ENCODE results near the gene SMPDL3A.
A peak's percentile ranks its signal among the peaks of the same experiment; 100 is the strongest.

Gene SMPDL3A

GRCh38 chr6:122798099-122798641 is 9.1 kb downstream of the SMPDL3A start:
- Histone ChIP-seq H3K4me3 (ENCODE audit: insufficient read depth in 1 of 2, low read depth in 1 of 2, low read length in 2 of 2) (peak overlapping the region in 1 of 2 experiments; percentile 30), H2AFZ (ENCODE audit: low read depth, low read length) (no peak overlapping the region), H3K4me1 (ENCODE audit: control insufficient read depth, insufficient read depth, low read depth, low read length) (peaks cover 8% of the 10 kb centered on the region), H3K23ac (ENCODE audit: low read length in 2 of 2) (no peak overlapping the region), H3K9ac (ENCODE audit: low read length) (no peak overlapping the region), H3K14ac (ENCODE audit: low read length in 2 of 2) (no peak overlapping the region), H3K27ac (ENCODE audit: low read length, poor library complexity, severe bottlenecking) (peak overlapping the region; percentile 53), H3K4ac (ENCODE audit: low read depth in 1 of 2, low read length in 2 of 2) (no peak overlapping the region), H3K27me3 (ENCODE audit: control insufficient read depth in 1 of 2, insufficient read depth in 1 of 2, low read length in 2 of 2) (no peaks in the 10 kb centered on the region), H2BK15ac (ENCODE audit: low read depth, poor library complexity, severe bottlenecking) (no peak overlapping the region), H3K4me2 (ENCODE audit: low read length, poor library complexity, severe bottlenecking) (peak overlapping the region; percentile 18), H3K9me3 (ENCODE audit: control insufficient read depth, low read length) (no peaks in the 10 kb centered on the region), H2AK5ac (ENCODE audit: low read length, severe bottlenecking) (no peak overlapping the region), H3K79me1 (replicated peaks; ENCODE audit: low read length, poor library complexity, severe bottlenecking) (peaks cover 6% of the 10 kb centered on the region), H3K18ac (ENCODE audit: low read depth in 1 of 2, low read length in 2 of 2) (peak overlapping the region in 1 of 2 experiments; percentile 5), H2BK120ac (ENCODE audit: low read depth, low read length) (no peak overlapping the region), H2BK12ac (ENCODE audit: low read length in 2 of 2) (peak overlapping the region in 1 of 2 experiments; percentile 61), H3K36me3 (ENCODE audit: control insufficient read depth in 1 of 2, insufficient read depth in 2 of 2, low read depth in 1 of 2, low read length in 2 of 2) (peaks cover 0 to 3% of the 10 kb centered on the region in 2 experiments), H4K8ac (ENCODE audit: low read length) (peak overlapping the region; percentile 63), H2BK5ac (ENCODE audit: low read depth, low read length, poor library complexity, severe bottlenecking) (no peak overlapping the region), H4K91ac (ENCODE audit: low read length) (no peak overlapping the region)
- DNase-seq: peak; percentile 71
- WGBS: 26% methylated on average over 5 of the region's 6 CpGs

- Histone ChIP-seq H2AK5ac (ENCODE audit: low read length, severe bottlenecking) (peak overlapping the region; percentile 89), H3K27me3 (ENCODE audit: control insufficient read depth in 1 of 2, insufficient read depth in 1 of 2, low read length in 2 of 2) (no peaks in the 10 kb centered on the region), H3K18ac (ENCODE audit: low read depth in 1 of 2, low read length in 2 of 2) (peak overlapping the region in 1 of 2 experiments; percentile 52), H2BK5ac (ENCODE audit: low read depth, low read length, poor library complexity, severe bottlenecking) (no peak overlapping the region), H4K8ac (ENCODE audit: low read length) (no peak overlapping the region), H3K36me3 (ENCODE audit: control insufficient read depth in 1 of 2, insufficient read depth in 2 of 2, low read depth in 1 of 2, low read length in 2 of 2) (peaks cover 0 to 3% of the 10 kb centered on the region in 2 experiments), H3K79me1 (replicated peaks; ENCODE audit: low read length, poor library complexity, severe bottlenecking) (peaks cover 6% of the 10 kb centered on the region), H3K23ac (ENCODE audit: low read length in 2 of 2) (no peak overlapping the region), H3K27ac (ENCODE audit: low read length, poor library complexity, severe bottlenecking) (peak overlapping the region; percentile 23), H4K91ac (ENCODE audit: low read length) (no peak overlapping the region), H3K9me3 (ENCODE audit: control insufficient read depth, low read length) (no peaks in the 10 kb centered on the region), H2BK12ac (ENCODE audit: low read length in 2 of 2) (peak overlapping the region in 1 of 2 experiments; percentile 39), H3K9ac (ENCODE audit: low read length) (no peak overlapping the region), H3K4ac (ENCODE audit: low read depth in 1 of 2, low read length in 2 of 2) (peak overlapping the region in 1 of 2 experiments; percentile 79), H3K4me1 (ENCODE audit: control insufficient read depth, insufficient read depth, low read depth, low read length) (peaks cover 8% of the 10 kb centered on the region), H2BK120ac (ENCODE audit: low read depth, low read length) (no peak overlapping the region), H3K14ac (ENCODE audit: low read length in 2 of 2) (peak overlapping the region in 1 of 2 experiments; percentile 55), H2AFZ (ENCODE audit: low read depth, low read length) (no peak overlapping the region), H3K4me2 (ENCODE audit: low read length, poor library complexity, severe bottlenecking) (no peak overlapping the region), H3K4me3 (ENCODE audit: insufficient read depth in 1 of 2, low read depth in 1 of 2, low read length in 2 of 2) (no peak overlapping the region), H2BK15ac (ENCODE audit: low read depth, poor library complexity, severe bottlenecking) (no peak overlapping the region)
- WGBS: 88% methylated on average over 3 of the region's 4 CpGs
- DNase-seq: no peak
Observed at GRCh38 chr6:122799140-122799745, 10.2 kb downstream of the SMPDL3A start.

GRCh38 chr6:122799916-122800686 is 11.0 kb downstream of the SMPDL3A start:
- no peak overlapping the region for H3K9ac ChIP-seq (ENCODE audit: low read length)
- H4K8ac ChIP-seq (ENCODE audit: low read length): no peak overlapping the region
- H3K4me1 ChIP-seq (ENCODE audit: control insufficient read depth, insufficient read depth, low read depth, low read length): peaks cover 8% of the 10 kb centered on the region
- H3K4ac ChIP-seq (ENCODE audit: low read depth in 1 of 2, low read length in 2 of 2): peak overlapping the region in 1 of 2 experiments; percentile 32
- H3K4me2 ChIP-seq (ENCODE audit: low read length, poor library complexity, severe bottlenecking): no peak overlapping the region
- no peaks in the 10 kb centered on the region for H3K9me3 ChIP-seq (ENCODE audit: control insufficient read depth, low read length)
- no peak overlapping the region for H3K23ac ChIP-seq (ENCODE audit: low read length in 2 of 2)
- H3K27me3 ChIP-seq (ENCODE audit: control insufficient read depth in 1 of 2, insufficient read depth in 1 of 2, low read length in 2 of 2): no peaks in the 10 kb centered on the region
- H3K4me3 ChIP-seq (ENCODE audit: insufficient read depth in 1 of 2, low read depth in 1 of 2, low read length in 2 of 2): no peak overlapping the region
- WGBS: 70% methylated on average over 4 of the region's 5 CpGs
- no peak overlapping the region for H4K91ac ChIP-seq (ENCODE audit: low read length)
- H2BK15ac ChIP-seq (ENCODE audit: low read depth, poor library complexity, severe bottlenecking): no peak overlapping the region
- H2AK5ac ChIP-seq (ENCODE audit: low read length, severe bottlenecking): peak overlapping the region; percentile 4
- H3K79me1 ChIP-seq (replicated peaks; ENCODE audit: low read length, poor library complexity, severe bottlenecking): peaks cover 5% of the 10 kb centered on the region
- H2BK120ac ChIP-seq (ENCODE audit: low read depth, low read length): no peak overlapping the region
- peak overlapping the region in 1 of 2 experiments; percentile 44 for H3K14ac ChIP-seq (ENCODE audit: low read length in 2 of 2)
- H2BK12ac ChIP-seq (ENCODE audit: low read length in 2 of 2): peak overlapping the region in 1 of 2 experiments; percentile 51
- peak overlapping the region; percentile 28 to 69 for H3K18ac ChIP-seq (ENCODE audit: low read depth in 1 of 2, low read length in 2 of 2)
- no peak overlapping the region for H2BK5ac ChIP-seq (ENCODE audit: low read depth, low read length, poor library complexity, severe bottlenecking)
- DNase-seq: peak; percentile 43
- H3K27ac ChIP-seq (ENCODE audit: low read length, poor library complexity, severe bottlenecking): no peak overlapping the region
- H2AFZ ChIP-seq (ENCODE audit: low read depth, low read length): no peak overlapping the region
- H3K36me3 ChIP-seq (ENCODE audit: control insufficient read depth in 1 of 2, insufficient read depth in 2 of 2, low read depth in 1 of 2, low read length in 2 of 2): peaks cover 2 to 3% of the 10 kb centered on the region in 2 experiments

- H4K8ac ChIP-seq (ENCODE audit: low read length): no peak overlapping the region
- H3K4me2 ChIP-seq (ENCODE audit: low read length, poor library complexity, severe bottlenecking): no peak overlapping the region
- H3K9me3 ChIP-seq (ENCODE audit: control insufficient read depth, low read length): no peaks in the 10 kb centered on the region
- no peak overlapping the region for H3K27ac ChIP-seq (ENCODE audit: low read length, poor library complexity, severe bottlenecking)
- no peaks in the 10 kb centered on the region for H3K27me3 ChIP-seq (ENCODE audit: control insufficient read depth in 1 of 2, insufficient read depth in 1 of 2, low read length in 2 of 2)
- H3K79me1 ChIP-seq (replicated peaks; ENCODE audit: low read length, poor library complexity, severe bottlenecking): peaks cover 1% of the 10 kb centered on the region
- DNase-seq: no peak
- no peak overlapping the region for H3K9ac ChIP-seq (ENCODE audit: low read length)
- H3K4ac ChIP-seq (ENCODE audit: low read depth in 1 of 2, low read length in 2 of 2): peak overlapping the region in 1 of 2 experiments; percentile 21
- H3K36me3 ChIP-seq (ENCODE audit: control insufficient read depth in 1 of 2, insufficient read depth in 2 of 2, low read depth in 1 of 2, low read length in 2 of 2): peaks cover 2 to 3% of the 10 kb centered on the region in 2 experiments
- no peak overlapping the region for H3K4me3 ChIP-seq (ENCODE audit: insufficient read depth in 1 of 2, low read depth in 1 of 2, low read length in 2 of 2)
- no peak overlapping the region for H2AK5ac ChIP-seq (ENCODE audit: low read length, severe bottlenecking)
- H3K14ac ChIP-seq (ENCODE audit: low read length in 2 of 2): no peak overlapping the region
- no peak overlapping the region for H3K23ac ChIP-seq (ENCODE audit: low read length in 2 of 2)
- no peak overlapping the region for H2BK15ac ChIP-seq (ENCODE audit: low read depth, poor library complexity, severe bottlenecking)
- H3K4me1 ChIP-seq (ENCODE audit: control insufficient read depth, insufficient read depth, low read depth, low read length): peaks cover 8% of the 10 kb centered on the region
- WGBS: 66% methylated on average over 3 of the region's 3 CpGs
- H2BK120ac ChIP-seq (ENCODE audit: low read depth, low read length): no peak overlapping the region
- H2AFZ ChIP-seq (ENCODE audit: low read depth, low read length): no peak overlapping the region
- peak overlapping the region; percentile 43 to 50 for H3K18ac ChIP-seq (ENCODE audit: low read depth in 1 of 2, low read length in 2 of 2)
- no peak overlapping the region for H2BK5ac ChIP-seq (ENCODE audit: low read depth, low read length, poor library complexity, severe bottlenecking)
- H2BK12ac ChIP-seq (ENCODE audit: low read length in 2 of 2): no peak overlapping the region
- no peak overlapping the region for H4K91ac ChIP-seq (ENCODE audit: low read length)
Observed at GRCh38 chr6:122800906-122801305, 11.8 kb downstream of the SMPDL3A start.
